T follicular helper cell (primary cell): Measurements from ENCODE around the gene SP140.
"Not testable (repeated sequence)": the region's sequence is repeated elsewhere in the genome, so short reads cannot be mapped to it uniquely, and the experiment has no call there.

Experiments used
- DNase-seq: peaks from one replicate; pipeline ENCODE4 v3.0.0-alpha.2; 2020; ENCODE audit warnings: low read depth

SP140 gene

DNA sequence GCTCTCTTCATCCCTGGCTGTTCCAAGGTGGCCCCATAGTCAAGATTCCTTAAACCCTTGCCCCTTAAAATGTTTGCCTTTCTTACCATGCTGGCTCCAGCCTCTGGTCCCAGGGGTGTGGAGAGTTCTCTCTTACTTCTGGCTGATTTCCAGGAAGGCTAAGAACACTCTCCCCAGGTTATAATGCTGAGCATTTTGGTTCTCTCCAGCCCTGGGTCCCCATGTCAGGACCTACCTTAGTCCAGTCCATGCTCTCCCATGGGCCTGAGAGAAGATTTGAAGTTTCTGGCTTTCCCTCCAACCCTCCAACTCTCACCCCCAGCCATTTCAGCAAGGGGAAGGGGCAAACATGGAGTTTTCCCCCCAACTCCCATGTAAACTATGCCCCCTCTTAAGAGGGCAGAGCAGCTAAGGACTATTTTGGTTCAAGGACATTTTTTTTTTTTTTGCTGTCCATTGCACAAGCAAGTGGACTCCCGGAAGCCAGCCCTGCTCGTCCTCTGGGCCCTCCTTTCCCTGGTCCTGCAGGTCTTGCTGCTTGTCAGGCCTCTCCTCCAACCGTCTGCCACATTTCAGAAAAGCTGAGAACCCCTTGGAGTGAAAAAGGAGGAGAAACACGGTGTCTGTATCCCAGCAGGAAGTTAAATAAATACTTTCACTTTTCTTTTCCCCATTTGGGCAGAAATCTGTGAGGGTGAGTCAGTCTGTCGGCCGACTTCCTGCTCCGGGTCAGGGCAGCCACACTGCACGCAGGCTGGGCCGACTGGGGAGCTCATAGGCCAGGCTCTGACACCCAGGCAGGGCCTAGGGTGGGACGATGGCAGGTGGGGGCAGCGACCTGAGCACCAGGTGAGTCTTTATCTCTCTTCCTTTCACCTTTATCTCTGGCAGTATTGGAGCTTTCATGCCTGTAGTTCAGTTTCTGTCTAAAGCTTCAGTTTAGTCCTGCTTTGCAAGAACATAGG lies 101.2 kb downstream of the SP140 start, which contains the start of gene SP140L:
Gene SP140L (plus strand): TSS at position 741 of the 965 bp plus-strand sequence. CDS start 77 bp downstream, at position 818.
- peak; percentile 69 for DNase-seq

DNA sequence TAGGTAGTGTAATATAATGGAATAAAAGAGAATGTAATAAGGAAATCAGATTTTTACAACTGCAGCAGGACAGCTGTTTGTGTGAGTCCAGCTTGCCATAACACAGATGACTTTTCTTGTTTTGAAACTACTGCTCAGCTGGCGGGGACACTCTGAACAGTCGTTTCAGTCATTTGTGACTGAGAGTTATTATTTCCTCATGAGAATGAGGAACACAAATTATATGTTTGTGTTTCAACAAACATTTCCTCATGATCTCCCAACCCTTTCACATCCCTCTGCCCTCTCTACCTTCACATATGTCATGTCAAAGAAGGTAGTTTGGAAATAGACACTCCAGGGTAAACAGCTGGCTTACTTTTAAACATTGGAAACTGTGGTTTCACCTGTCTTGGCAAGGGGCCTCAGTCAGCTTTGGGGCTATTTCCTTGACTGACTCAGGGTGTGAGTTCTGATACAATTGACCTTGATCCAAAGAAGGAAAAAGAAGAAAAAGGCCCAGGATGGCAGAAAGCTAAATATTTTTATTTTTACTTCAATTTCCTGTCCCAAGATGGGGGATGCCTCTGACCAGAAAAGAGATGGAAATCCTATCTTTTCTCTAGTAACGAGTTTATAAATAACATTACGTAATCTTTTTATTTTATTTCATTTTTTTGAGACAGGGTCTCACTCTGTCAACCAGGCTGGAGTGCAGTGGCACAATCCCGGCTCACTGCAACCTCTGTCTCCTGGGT lies 102.0 kb downstream of the SP140 start:
- no peak for DNase-seq

DNA sequence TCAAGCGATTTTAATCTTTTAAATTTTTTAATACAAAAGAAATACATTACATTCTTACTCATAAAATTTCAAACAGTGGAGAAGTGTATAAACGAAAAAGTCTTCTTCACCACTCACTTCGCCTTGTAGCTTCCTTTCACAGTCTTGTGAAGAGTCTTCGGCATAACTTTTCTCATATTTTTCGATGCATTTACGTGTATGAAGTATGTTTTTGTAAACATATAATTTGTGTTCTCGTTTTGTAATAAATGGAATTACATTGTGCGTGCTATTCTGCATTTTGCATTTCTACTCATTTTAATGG lies 102.6 kb downstream of the SP140 start:
- no peak for DNase-seq

DNA sequence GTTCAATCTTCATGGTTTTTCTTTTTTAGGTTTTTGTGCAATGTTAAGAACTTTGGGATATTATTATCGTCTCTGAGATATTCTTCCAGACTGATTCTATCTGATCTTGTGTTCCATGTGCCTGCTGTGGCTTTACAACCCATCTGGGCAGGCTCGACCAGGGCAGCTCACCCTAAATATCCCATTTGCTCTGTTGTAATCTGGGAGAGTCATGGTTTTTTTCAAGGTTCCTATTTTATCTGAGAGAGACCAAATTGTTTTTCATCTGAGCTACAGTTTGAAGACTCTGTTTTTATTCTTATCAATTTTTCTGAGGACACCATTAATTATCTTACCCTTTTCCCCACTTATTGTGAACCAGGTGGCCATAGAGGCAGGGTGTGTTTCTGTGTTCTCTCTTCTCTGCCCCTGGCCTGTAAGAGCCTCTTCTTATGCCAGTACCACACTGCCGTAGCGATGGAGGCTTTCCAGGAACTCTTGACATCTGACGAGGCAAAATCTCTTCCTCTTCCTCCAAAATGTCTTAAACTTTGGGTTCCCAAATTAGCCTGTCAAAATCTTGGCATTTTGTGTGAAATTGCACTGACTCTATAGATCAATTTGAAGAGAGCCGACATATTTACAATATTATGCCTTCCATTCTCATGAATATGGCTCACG lies 104.5 kb downstream of the SP140 start:
- DNase-seq = no peak

DNA sequence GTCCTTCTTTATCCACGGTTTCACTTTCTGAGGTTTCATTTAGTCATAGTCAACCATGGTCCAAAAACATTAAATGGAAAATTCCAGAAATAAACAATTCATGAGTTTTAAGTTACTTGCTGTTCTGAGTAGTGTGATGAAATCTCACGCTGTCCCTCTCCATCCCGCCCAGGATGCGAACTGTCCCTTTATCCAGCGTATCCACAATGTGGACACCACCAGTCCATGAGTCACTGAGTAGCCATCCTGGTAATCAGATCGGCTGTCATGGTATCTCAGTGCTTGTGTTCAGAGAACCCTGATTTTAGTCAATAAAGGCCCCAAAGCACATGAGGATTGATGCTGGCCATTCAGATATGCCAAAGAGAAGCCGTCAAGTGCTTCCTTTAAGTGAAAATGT lies 105.2 kb downstream of the SP140 start:
- no peak for DNase-seq

DNA sequence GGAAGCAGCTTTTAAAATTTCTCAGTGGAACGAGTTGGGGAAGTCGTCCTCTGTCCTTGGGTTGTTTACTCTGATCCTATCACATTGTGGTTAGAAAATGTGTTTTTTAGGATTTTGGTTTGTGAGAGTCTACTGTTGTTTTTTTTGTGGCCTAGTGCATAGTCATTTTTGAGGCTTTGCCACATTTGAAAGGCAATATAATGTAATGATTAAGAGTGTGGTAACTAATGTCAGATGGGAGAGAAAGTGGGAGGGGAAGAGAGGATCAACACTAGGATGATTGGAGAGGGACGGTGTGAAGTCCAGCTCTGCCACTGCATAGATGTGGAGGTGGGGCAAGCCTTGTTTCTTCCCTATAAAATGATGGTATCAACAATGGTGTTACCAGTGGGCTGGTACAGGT lies 109.9 kb downstream of the SP140 start:
- no peak for DNase-seq

DNA sequence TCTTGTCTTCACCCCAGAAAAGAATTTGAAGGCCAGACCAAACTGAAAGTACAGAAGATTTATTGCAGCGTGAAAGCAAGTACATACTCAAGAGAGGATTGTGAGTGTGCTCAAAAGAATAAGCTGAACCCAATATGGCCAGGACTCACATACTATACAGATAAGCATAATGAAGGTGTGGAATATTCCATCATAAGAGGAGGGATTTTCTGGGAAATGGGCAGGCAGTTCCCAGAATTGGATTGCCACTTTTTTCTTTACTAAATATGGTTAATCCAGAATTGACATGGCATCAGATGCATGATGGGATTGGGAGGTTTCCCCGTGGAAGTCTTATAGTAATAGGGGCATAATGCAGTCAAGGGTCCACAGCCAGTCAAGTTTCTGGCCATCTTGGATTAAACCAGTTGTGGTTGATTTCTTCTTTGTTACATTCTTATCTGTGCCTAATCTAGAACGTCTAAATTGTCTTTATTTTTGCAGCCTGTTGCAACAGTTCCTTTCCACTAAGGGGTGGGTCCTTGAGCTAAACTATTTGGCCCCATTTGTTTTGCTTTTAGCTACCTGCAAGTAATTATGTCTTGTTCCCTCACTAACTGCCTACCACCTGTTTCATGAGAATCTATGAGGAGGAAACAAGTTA lies 110.4 kb downstream of the SP140 start:
- no peak for DNase-seq

DNA sequence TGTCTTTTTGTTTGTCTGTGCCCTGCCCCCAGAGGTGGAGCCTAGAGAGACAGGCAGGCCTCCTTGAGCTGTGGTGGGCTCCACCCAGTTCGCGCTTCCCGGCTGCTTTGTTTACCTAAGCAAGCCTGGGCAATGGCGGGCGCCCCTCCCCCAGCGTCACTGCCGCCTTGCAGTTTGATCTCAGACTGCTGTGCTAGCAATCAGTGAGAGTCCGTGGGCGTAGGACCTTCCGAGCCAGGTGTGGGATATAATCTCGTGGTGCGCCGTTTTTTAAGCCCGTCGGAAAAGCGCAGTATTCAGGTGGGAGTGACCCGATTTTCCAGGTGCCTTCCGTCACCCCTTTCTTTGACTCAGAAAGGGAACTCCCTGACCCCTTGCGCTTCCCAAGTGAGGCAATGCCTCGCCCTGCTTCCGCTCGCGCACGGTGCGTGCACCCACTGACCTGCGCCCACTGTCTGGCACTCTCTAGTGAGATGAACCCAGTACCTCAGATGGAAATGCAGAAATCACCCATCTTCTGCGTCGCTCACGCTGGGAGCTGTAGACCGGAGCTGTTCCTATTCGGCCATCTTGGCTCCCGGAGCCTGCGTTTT lies 116.5 kb downstream of the SP140 start:
- DNase-seq = peak; percentile 19

DNA sequence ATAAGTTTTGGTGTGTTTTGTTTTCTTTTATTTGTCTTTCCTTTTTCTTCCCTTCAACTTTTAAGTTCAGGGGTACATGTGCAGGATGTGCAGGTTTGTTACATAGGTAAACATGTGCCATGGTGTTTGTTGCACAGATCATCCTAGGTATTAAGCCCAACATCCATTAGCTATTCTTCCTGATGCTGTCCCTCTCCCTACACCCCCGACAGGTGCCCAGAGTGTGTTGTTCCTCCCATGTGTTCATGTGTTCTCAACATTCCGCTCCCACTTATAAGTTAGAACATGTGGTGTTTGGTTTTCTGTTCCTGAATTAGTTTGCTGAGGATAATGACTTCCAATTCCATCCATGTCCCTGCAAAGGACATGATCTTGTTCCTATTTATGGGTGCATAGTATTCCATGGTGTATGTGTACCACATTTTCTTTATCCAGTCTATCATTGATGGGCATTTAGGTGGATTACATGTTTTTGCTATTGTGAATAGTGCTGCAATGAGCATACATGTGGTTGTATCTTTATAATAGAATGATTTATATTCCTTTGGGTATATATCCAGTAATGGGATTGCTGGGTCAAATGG lies 117.6 kb downstream of the SP140 start:
- DNase-seq = not testable (repeated sequence)

DNA sequence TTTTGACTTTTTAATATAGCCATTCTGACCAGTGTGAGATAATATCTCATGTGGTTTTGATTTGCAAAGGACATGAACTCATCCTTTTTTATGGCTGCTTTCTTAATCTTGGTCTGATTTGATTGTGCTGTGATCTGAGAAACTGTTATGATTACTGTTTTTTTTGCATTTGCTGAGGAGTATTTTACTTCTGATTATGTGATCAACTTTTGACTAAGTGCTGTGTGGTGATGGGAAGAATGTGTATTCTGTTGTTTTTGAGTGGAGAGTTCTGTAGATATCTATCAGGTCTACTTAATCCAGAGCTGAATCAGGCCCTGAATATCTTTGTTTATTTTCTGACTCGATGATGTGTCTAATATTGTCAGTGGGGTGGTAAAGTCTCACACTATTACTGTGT lies 118.2 kb downstream of the SP140 start:
- no peak for DNase-seq

DNA sequence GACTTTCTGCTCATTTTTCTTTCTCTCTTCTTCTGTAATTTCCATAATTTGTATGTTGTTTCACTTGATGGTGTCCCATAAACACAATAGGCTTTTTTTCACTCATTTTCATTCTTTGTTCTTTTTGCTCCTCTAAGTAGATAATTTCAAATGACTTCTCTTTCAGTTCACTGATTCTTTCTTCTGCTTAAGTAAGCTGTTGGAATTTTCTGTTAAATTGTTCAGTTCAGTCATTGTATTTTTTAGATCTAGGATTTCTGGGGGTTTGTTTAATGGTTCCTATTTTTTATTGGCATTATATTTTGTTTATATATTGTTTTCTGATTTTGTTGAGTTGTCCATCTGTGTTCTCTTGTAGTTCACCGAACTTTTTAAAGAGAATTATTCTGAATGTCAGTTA lies 120.9 kb downstream of the SP140 start:
- no peak for DNase-seq

DNA sequence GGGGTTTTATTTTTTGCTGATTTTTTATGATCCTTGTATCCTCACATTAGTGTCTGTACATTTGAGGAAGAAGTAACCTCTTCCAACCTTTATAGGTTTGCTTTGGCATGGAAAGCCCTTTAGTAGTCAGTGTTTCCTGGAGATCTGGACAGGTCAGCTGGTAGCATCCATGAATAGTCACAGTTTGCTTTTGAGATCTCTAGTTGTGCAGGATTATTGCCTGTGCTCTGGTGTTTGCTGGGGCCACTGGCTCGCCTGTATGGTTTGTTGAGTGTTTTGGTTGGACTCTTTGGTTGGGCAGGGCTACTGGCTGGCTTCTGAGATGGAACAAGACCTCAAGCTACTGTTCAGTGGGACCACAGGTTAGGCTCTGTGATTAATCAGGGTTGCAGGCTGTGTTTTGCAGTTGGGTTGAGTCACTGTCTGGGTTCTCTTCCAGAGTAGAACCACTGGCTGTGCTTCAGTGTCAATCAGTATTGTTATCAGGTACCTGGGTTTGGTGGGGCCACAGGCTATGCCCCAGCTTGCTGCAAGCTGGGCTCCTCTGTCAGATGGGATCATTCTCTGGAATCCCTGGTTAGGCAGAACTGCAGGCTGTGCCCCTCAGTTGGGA lies 121.5 kb downstream of the SP140 start:
- no peak for DNase-seq

DNA sequence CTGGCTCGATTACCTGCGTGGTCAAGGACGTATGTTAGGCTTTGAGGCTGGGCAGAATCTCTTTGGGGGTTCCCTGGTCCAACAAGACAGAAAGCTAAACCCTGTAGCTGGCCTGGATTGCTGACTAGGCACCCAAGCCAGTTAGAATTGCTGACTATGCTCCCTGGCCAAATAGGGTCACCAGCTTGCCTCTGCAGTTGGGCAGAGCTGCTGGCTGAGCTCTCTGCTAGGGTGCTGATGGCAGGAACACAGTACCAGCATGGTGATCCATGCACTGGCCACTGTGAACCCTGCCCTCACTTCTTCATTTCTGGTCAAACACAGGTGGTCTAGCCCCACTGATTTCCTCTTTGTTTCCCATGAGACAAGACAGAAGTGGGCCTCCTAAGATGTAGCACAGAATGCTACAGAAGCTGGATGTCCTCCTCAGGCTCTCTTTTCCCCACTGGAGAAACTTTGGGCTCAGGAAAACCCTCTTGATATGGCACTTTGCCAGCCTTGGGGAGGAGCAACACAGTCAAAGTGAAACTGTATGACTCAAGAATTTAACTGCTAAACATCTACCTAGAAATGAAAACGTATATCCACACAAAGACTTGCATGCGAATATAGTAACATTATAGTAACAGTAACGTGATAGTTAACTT lies 122.2 kb downstream of the SP140 start:
- no peak for DNase-seq

DNA sequence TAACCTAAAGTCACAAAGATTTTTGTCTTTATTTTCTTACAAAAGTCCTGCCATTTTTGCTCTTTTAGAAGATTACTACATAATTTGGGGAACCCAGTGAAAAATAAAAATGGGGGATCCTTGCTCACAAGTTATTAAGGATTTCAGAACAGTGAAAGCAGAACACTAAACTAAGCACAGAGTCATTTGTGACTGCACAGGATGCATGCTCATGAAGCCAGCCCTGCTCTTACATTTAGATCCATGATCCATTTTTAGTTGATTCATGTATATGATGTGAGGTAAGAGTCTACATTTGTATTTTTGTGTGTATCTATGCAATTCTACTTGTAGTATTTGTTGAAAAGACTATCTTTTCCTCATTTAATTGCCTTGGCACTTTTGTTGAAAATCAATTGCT lies 123.3 kb downstream of the SP140 start:
- DNase-seq = no peak

DNA sequence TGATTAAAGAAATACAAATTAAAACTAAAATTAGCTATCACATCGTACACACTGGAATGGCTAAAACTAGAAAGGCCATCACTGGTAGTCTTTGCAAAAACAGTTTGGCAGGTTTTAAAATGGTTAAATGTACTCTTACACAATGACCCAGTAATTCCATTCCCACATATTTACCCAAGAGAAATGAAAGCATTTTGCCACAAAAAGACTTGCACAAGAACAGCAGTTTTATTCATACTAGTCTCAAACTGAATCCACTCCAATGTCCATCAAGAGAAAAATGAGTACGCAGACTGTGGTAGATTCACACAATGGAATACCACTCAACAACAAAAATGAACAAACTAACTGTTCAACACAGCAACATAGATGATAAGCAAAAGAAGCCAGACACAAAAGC lies 130.5 kb downstream of the SP140 start:
- no peak for DNase-seq

DNA sequence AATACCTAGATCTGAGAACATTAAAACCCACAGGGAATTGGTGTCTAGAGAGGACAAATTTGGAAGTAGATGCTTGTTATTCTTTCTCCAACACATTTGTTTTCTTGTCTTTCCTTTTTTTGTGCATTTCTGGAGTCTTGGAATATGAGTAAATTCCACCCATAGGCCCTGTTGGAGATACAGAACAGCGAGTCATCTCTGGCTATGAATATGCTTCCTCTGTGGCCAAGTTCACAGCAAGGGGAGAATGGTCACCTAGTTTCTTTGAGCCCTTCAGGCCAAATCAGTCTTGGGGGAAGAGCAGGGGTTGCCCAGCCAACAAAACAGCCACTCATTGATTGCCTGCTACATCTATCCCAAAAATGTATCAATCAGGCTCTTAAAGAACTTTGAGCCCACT lies 132.8 kb downstream of the SP140 start:
- DNase-seq = no peak

DNA sequence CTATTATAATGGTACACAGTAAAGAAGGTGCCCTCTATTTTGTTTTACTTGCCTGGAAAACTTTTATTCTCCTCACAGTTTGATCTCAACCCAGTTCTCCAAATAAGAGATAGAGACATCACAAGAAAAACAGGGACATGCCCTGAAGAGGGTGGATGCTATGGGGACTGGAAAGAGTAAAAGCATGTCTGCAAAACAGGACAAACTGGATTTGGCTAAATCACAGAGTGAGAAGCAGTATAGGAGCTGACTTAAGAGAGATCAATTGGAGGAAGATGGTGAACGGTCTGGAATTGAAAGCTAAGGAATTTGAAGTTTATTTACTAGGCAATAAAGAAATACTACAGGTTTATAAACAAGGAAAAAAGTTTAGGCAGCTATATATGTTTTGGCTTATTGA lies 134.5 kb downstream of the SP140 start:
- DNase-seq = no peak

DNA sequence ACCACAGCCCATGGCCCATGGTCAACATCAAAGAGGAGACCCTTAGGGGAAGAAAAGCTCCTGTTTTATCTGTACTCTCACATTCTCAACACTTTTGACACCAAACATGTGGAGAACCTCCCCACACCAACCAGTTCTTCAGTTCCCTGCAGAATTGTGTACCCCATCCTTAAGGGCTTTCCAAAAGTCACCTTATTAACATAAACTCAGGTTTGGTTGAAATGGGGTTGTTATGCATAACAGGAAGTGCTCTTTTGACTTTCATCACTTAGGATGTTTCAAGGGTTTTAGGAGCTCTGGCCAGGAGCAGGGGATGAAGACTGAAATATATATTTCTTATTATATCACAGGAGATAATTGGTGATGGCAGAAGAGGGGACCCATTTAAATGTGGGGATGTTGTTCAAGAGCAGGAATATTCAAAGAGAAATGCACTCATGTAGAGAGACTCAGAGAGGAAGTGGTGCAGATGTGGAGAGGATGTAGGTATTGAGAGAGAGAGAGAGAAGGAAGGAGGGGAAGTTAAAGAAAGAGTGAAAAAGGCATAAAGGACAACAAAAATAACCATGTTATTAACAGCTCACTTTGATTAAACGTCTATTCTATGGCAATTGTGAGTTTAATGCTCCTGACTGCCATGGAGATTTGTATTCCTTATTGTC lies 136.6 kb downstream of the SP140 start:
- no peak for DNase-seq
